Measurements from ENCODE around the gene SUGCT. TPM values are rescaled to one million over a fixed set of nuclear protein-coding genes. Genes with fewer than 3 reads are reported as not detected.

The SUGCT gene
- polyA plus RNA-seq, 1 of the 3 experiments (the other 2 are of a cell fraction) = 53.7 TPM

GRCh38 chr7:40535678-40536077 lies 400.9 kb downstream of the SUGCT start (continued):
- TF ChIP-seq, protein P1, sequence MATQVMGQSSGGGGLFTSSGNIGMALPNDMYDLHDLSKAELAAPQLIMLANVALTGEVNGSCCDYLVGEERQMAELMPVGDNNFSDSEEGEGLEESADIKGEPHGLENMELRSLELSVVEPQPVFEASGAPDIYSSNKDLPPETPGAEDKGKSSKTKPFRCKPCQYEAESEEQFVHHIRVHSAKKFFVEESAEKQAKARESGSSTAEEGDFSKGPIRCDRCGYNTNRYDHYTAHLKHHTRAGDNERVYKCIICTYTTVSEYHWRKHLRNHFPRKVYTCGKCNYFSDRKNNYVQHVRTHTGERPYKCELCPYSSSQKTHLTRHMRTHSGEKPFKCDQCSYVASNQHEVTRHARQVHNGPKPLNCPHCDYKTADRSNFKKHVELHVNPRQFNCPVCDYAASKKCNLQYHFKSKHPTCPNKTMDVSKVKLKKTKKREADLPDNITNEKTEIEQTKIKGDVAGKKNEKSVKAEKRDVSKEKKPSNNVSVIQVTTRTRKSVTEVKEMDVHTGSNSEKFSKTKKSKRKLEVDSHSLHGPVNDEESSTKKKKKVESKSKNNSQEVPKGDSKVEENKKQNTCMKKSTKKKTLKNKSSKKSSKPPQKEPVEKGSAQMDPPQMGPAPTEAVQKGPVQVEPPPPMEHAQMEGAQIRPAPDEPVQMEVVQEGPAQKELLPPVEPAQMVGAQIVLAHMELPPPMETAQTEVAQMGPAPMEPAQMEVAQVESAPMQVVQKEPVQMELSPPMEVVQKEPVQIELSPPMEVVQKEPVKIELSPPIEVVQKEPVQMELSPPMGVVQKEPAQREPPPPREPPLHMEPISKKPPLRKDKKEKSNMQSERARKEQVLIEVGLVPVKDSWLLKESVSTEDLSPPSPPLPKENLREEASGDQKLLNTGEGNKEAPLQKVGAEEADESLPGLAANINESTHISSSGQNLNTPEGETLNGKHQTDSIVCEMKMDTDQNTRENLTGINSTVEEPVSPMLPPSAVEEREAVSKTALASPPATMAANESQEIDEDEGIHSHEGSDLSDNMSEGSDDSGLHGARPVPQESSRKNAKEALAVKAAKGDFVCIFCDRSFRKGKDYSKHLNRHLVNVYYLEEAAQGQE (IDR thresholded peaks at IDR 0.05; ENCODE audit: low read depth, low read length) = no peak
- TF ChIP-seq NFIC (IDR thresholded peaks at IDR 0.05; ENCODE audit: borderline replicate concordance) = peak; percentile 80
- TF ChIP-seq, protein P2, sequence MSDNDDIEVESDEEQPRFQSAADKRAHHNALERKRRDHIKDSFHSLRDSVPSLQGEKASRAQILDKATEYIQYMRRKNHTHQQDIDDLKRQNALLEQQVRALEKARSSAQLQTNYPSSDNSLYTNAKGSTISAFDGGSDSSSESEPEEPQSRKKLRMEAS (IDR thresholded peaks at IDR 0.05; ENCODE audit: low read depth) = no peak
- TF ChIP-seq GATA2 (CRISPR knock-in tag; IDR thresholded peaks at IDR 0.05) = no peak

DNA sequence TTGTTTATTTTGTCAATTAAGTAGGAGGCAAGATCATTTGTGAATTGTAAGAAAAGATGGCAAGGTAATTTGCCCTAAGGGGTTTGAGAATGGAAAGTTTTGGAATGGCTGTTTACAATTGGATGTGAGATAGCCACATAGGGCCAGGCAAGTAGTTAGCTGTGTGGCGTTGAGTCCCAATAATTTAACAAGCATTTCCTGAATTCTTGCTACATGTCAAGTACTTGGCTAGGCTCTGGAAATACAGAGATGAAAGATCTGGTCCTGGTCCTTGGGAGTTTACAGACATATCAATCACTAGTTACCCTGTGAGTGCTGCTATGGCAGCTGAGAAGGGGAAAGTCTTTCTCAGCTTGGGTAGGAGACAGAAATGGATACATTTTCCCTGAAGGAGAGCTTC lies 401.6 kb downstream of the SUGCT start:
- peaks cover 21% of the 10 kb centered on the region for H3F3A ChIP-seq (replicated peaks; ENCODE audit: insufficient read depth)
- H3K27ac ChIP-seq (ENCODE audit: low read depth in 2 of 2, low read length in 1 of 2) = peak overlapping the region; percentile 44 to 81
- H3K4me1 ChIP-seq (ENCODE audit: control insufficient read depth in 1 of 2, insufficient read depth in 2 of 2, low read depth in 1 of 2, low read length in 1 of 2) = peaks cover 0 to 3% of the 10 kb centered on the region in 2 experiments; a peak in 2 of 4 replicates
- WGBS (ENCODE audit: low lambda C conversion rate) = 28% methylated on average over 1 of the region's 1 CpG
- H3K79me2 ChIP-seq (ENCODE audit: insufficient read depth) = peaks cover 95% of the 10 kb centered on the region
- no peak for DNase-seq
- peaks cover 0 to 53% of the 10 kb centered on the region in 2 experiments for H3K36me3 ChIP-seq (replicated peaks in 1 of 2; ENCODE audit: control insufficient read depth in 1 of 2, insufficient read depth in 2 of 2, low read length in 1 of 2)
- TF ChIP-seq, protein P1 (IDR thresholded peaks at IDR 0.05; ENCODE audit: low read depth, low read length) = no peak
- no peak for TF ChIP-seq GATA2 (CRISPR knock-in tag; IDR thresholded peaks at IDR 0.05)
- TF ChIP-seq TCF12 (IDR thresholded peaks at IDR 0.05) = peak; percentile 40
- TF ChIP-seq JUND (IDR thresholded peaks at IDR 0.05) = peak; percentile 34; the same call in 1 of the 2 replicates
- no peak for TF ChIP-seq GABPA (IDR thresholded peaks at IDR 0.05; ENCODE audit: low read depth)
- peak; percentile 42; the same call in 1 of the 2 replicates for TF ChIP-seq NFIC (IDR thresholded peaks at IDR 0.05; ENCODE audit: borderline replicate concordance)
- no peak for TF ChIP-seq YY1 (IDR thresholded peaks at IDR 0.05; ENCODE audit: low read depth)
- TF ChIP-seq PBX3 (IDR thresholded peaks at IDR 0.05) = peak; percentile 76
- no peak for TF ChIP-seq EZH2phosphoT487 (IDR thresholded peaks at IDR 0.05; ENCODE audit: borderline replicate concordance, low read depth)
- TF ChIP-seq, protein P2 (IDR thresholded peaks at IDR 0.05; ENCODE audit: low read depth) = no peak
- peak in 1 of 2 experiments; percentile 62; a peak in 1 of 4 replicates for TF ChIP-seq EP300 (IDR thresholded peaks at IDR 0.05; ENCODE audit: borderline replicate concordance in 1 of 2, low read depth in 1 of 2, low read length in 1 of 2)
- no peak for TF ChIP-seq CTCF (IDR thresholded peaks at IDR 0.05)
- peak; percentile 20; the same call in 1 of the 2 replicates for TF ChIP-seq RXRA (IDR thresholded peaks at IDR 0.05; ENCODE audit: borderline replicate concordance, low read depth)
- TF ChIP-seq POLR2AphosphoS5 (IDR thresholded peaks at IDR 0.05; ENCODE audit: low read depth, low read length) = no peak
- no peak overlapping the region for H3K4me2 ChIP-seq
- no peak overlapping the region for H3K4me3 ChIP-seq (ENCODE audit: low read depth in 2 of 2, low read length in 1 of 2)
- H4K20me1 ChIP-seq (ENCODE audit: insufficient read depth) = no peaks in the 10 kb centered on the region
- H3K27me3 ChIP-seq (ENCODE audit: insufficient read depth) = no peaks in the 10 kb centered on the region
- H3K9ac ChIP-seq = no peak overlapping the region
- ChIA-PET CTCF (interaction anchor here (1.5 to 1.6 kb wide), 2 partner anchors 11 to 53 kb away, joined by 3 to 5 read pairs; no protein-coding TSS in a partner anchor), POLR2A (no interaction called here)
- H2AFZ ChIP-seq (ENCODE audit: low read depth) = no peak overlapping the region
- no peaks in the 10 kb centered on the region for H3K9me2 ChIP-seq
- H3K9me3 ChIP-seq = no peaks in the 10 kb centered on the region

All from SK-N-SH (cell line).